Thyroid gland (tissue), 4 donors: ENCODE data around the gene MARCKS.

Experiments used
- CTCF ChIP-seq, 6 experiments: fragments of 200-600 bp in 3 of 6; fragments of 450-650 bp in 3 of 6; sonication (generic) in 3 of 6; IDR thresholded peaks; one replicate each; pipeline ENCODE4 v1.5.1; 2016 to 2019; ENCODE audit warnings: antibody characterized with exemption in 6 of 6, mild to moderate bottlenecking in 2 of 6, inconsistent platforms in 1 of 6, moderate library complexity in 1 of 6
- POLR2A ChIP-seq, 2 donors: fragments of 450-650 bp; IDR thresholded peaks; one replicate each; pipeline ENCODE4 v1.6.1; 2017; ENCODE audit warnings: antibody characterized with exemption in 2 of 2, mild to moderate bottlenecking in 2 of 2, moderate library complexity in 1 of 2

- TF ChIP-seq CTCF (IDR thresholded peaks at IDR 0.05): no peak
- no peak for TF ChIP-seq POLR2A (IDR thresholded peaks at IDR 0.05)
Measured at GRCh38 chr6:113893451-113893850, 36.3 kb downstream of the MARCKS start.
